GM18870 (cell line): ENCODE data around the gene HGF.

Experiments used
- ATAC-seq: cut with Tn5 transposase; IDR thresholded peaks from one replicate; pipeline ENCODE4 v1.9.1; 2021; ENCODE audit warnings: moderate library complexity; ENCODE audit not compliant: unreplicated experiment

The HGF gene

GRCh38 chr7:81776948-81777630, 7.2 kb upstream of the HGF start:
- no peak for ATAC-seq

- no peak for ATAC-seq
Measured at GRCh38 chr7:81776161-81776560, 6.3 kb upstream of the HGF start.

- ATAC-seq = no peak
Measured at GRCh38 chr7:81775560-81775959, 5.7 kb upstream of the HGF start.

GRCh38 chr7:81774551-81774950, 4.7 kb upstream of the HGF start:
- no peak for ATAC-seq

- ATAC-seq = no peak
Measured at GRCh38 chr7:81770728-81771223, 929 bp upstream of the HGF start.

- peak; percentile 48 for ATAC-seq
Measured at GRCh38 chr7:81768951-81769778, 682 bp downstream of the HGF start.

GRCh38 chr7:81767926-81768325, 1.9 kb downstream of the HGF start:
- ATAC-seq = no peak

GRCh38 chr7:81761821-81762220, 8.0 kb downstream of the HGF start:
- no peak for ATAC-seq

GRCh38 chr7:81761031-81761430, 8.8 kb downstream of the HGF start:
- no peak for ATAC-seq

- no peak for ATAC-seq
Measured at GRCh38 chr7:81754918-81755696, 14.7 kb downstream of the HGF start.

GRCh38 chr7:81753392-81753791, 16.5 kb downstream of the HGF start:
- no peak for ATAC-seq

GRCh38 chr7:81752318-81752714, 17.5 kb downstream of the HGF start:
- ATAC-seq = no peak

GRCh38 chr7:81751619-81752317, 18.1 kb downstream of the HGF start:
- ATAC-seq = no peak

GRCh38 chr7:81745637-81746036, 24.2 kb downstream of the HGF start:
- ATAC-seq = no peak

- ATAC-seq = no peak
Measured at GRCh38 chr7:81744389-81744788, 25.5 kb downstream of the HGF start.

- ATAC-seq = no peak
Measured at GRCh38 chr7:81743665-81744064, 26.2 kb downstream of the HGF start.

GRCh38 chr7:81743201-81743600, 26.6 kb downstream of the HGF start:
- ATAC-seq = no peak

GRCh38 chr7:81740403-81740802, 29.4 kb downstream of the HGF start:
- ATAC-seq = no peak

- ATAC-seq = no peak
Measured at GRCh38 chr7:81736091-81736490, 33.8 kb downstream of the HGF start.

- no peak for ATAC-seq
Measured at GRCh38 chr7:81725812-81726127, 44.1 kb downstream of the HGF start.
